AG08396 (cell line): ENCODE results near the gene TNIP1.

Experiments
- DNase-seq: peaks from one replicate; pipeline ENCODE4 v3.0.0; 2012; ENCODE audit warnings: low spot score, mixed read lengths

TNIP1 gene

DNA sequence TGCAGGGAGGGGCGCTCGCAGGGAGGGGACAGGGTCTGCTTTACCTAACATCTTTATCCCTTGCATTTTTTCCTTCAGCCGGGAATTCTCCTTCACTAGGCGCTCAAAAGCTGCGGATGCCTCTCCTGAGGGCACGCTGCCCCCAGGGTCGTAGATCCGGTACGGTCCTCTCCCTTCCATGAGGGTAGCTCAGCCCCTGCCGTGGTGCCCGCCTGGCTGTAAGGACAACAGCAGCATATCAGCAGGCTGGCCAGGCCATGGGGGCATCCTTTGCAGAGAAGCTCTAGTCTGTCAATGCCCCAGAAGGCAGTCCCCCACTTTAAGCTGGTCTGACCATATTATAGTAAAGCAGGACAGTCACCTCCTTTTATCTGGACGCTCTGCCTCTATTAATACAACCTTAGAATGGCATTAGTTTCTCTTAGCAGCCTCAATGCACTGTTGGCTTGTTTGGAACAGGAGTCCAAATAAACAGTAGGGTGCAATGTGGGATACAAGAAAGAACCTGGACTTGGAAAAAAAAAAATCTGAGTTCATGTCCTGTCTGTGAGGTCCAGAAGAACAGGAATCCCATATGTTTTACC, 15.8 kb downstream of the TNIP1 start:
- no peak for DNase-seq

DNA sequence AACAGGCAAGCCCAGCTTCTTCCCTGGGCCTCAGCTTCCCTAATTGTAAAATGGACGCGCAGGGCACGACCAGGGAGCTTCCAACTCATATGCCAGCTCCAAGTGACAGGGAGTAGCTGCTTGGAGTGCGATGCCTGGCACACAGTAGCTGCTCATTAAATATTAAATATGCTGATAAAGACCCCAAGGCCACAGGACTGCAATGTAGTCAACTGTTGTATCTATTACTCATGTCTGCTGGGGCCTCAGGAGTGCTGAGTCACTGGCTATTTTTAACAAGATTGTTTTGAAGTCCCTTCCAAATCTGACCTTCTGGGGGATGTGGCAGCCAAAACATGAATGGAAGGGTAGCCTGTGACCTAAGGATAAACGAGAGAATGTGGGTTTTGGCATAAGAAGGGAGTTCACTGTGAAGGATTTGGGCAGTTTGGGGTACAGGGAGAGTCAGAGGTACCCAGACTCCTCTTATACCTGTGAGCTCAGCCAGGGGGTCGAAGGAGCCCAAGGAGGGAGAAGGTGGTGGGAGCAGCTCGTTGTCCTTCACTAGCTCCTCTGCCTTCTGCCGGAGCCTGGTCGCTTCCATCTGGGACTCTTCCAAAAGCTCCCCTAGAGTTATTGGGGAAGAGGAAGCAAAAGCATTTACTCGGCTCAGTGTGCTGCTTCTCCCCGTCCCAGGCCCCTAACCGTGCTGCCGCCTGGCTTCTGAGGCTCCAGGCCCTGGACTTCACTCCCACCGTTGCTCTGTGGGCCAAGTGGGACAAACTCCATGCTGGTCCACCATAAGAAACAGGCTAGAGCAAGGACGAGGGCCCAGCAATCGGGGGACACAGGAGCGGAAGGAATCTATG, 17.5 kb downstream of the TNIP1 start:
- peak; percentile 89 for DNase-seq

DNA sequence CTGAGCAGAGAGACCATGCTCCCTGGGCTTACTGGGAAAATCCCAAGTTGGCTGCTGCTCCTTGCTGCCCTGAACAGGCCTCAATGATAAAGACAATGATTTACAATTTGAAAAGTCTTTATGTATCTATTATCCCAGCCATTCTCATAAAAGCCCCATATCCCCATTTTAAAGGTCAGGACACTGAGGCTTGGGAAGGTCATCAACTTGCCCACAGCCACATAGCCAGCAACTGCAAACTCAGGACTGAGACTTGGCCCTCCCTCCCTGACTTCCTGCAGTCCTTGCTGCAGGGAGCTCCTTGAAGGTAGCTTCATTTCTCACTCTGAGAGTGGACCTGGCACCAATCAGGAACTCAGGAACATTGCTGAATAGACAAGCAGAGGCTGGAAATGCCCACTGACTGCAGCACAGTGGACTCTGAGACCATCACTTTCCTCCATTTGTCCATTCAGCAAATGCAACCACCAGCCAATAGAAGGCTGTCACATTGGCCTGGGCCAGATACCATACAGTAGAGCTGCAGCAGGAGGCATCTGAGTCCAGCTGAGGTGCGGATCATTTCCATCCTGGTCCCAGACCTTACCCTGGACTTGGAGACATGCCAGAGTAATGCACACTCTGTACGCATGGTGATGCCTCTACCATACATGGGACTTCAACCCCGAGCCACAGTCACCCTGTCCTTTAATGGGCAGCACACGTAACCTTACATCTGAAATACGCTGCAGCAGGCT, 18.3 kb downstream of the TNIP1 start:
- DNase-seq, result no peak

DNA sequence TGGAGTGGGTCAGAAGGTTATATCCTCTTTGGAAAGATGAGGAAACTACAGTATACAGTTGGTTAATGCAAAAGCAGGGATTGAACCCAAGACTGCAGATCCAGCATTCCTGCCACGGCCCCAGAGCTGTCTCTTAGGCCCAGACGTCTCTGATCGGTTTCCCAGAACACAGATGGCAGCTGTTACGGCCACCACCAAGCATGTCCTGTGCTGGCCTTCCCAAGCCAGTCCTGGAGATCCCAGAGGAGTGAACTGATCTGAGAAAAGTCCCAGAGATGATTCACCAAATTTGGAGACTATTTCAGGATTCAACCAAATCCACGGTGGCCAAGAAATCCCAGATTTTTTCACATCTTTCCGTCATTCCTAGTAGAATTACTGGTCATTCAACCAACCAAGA, 20.1 kb downstream of the TNIP1 start:
- no peak for DNase-seq

DNA sequence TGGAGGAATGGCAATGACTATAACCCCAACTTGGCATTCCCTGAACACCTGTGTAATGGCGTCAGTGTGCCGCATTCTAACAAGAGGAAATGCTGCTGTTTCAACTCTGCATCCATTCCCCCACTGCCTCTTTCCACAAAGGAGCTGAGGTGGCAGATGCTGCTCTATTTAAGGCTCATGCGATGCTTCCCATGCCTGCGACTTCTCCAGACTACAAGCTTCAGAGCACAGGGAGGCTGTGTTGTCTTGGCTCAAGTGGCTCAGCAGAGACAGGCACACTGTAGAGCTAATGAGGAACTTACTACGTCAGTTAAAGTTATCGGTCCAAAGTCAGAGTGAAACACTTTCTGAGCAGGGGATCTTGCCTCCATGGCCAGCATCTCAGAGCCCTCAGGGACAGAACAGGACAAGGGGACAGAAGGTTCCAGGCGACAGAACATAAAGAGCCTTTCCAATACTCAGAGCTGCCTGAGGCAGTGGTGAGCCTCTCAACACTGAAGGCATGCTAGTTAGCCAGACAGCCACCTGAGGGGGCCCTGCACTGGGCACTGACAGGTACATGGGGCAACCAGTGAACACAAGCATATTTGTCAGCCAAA, 21.8 kb downstream of the TNIP1 start:
- no peak for DNase-seq

DNA sequence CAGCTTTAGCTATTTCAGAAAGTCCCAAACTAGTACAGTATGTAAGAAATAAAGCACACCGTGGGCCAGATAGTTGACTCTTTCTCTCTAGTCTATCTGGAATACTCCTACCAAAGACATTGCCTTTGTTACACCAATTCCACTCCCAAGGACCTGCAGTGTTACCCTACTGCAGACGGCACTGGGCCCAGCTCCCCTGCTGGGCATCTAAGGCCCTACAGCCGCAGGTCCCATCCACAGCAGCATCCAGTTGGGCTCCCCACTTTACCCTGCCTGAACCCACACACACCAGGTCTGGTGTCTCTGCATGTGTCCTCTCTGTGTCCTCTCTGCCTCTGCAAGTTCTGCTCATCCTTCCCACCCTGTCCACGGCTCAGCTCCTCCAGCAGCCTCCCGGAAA, 22.5 kb downstream of the TNIP1 start:
- no peak for DNase-seq

DNA sequence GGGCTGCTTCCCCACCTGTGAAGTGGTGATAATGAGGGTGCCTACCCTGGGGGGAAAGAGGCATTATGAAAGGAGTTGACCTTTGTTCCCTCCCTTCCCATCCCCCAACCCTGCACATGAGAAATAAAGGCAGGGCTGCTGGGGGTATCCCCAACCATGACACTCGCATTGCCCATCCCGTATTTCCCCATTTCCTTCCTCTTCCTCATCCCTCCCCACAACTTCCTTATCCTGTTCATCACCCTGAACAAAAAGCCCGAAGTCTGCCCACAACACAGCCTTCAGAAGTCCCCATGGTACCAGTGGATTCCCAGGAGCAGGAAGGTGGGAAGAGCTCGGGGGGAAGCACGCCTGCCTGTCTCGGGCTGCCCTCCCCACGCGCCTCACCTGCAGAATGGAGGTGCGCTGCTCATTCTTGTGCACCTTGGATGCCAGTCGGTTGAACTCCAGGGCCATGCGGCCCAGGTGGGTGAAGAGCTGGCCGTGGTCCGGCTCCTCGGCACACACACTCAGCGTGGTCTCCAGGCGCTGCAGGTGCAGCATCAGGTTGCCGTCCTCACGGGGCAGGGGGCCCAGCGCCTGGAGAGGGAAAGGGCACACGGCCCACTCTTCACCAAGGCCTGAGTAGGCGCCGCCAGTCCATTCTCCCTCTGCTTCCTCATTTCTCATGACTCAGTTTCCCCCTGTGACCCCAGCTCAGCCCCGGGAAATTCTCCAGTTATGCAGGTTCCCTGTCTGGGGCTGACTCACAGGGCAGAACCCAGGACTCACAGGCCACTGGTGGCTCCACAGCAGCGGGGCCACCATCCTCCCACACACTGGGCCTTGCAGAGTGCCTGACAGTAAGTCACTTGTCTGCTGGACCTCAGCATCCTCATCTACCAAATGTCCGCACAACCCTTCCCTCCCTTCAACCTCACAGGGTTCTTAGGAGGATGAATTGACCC, 24.2 kb downstream of the TNIP1 start:
- DNase-seq, result no peak

DNA sequence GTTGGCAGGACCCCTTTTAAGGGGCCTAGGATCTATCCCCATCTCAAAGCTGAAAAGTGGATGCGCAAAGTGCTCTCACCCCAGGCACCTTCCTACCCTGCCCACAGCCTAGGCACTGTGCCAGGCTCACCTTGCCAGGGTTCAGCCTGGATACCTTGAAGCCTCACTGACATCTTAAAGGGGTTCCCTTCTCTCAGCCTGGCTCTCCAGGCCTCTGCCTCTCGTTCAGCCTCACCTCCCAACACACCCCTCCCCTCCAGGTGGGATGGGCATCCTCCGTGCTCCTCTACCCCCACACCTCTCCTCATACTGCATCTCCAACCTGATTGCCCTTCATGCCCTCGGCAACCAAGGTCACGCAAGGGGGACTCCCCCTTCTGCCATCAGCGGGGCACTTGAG, 25.5 kb downstream of the TNIP1 start:
- DNase-seq, result no peak

DNA sequence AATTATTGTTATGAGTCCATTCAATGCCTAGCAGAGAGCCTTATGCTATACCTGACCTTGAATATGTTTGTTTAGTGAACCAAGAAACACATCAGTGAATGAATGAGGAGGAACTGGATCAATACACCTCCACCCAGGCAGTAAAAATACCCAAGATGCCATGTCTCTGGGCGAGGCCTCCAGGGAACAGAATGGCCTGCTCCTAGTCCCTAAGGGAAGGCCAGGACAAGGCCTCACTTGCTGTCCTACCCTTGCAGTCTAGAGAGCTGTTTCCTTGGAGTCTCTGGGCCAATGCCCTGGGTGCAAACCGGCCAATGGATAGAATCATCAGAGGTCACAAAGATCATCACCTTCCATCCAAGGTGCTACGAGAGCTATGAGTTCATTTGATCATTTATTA, 26.1 kb downstream of the TNIP1 start:
- DNase-seq, result no peak

DNA sequence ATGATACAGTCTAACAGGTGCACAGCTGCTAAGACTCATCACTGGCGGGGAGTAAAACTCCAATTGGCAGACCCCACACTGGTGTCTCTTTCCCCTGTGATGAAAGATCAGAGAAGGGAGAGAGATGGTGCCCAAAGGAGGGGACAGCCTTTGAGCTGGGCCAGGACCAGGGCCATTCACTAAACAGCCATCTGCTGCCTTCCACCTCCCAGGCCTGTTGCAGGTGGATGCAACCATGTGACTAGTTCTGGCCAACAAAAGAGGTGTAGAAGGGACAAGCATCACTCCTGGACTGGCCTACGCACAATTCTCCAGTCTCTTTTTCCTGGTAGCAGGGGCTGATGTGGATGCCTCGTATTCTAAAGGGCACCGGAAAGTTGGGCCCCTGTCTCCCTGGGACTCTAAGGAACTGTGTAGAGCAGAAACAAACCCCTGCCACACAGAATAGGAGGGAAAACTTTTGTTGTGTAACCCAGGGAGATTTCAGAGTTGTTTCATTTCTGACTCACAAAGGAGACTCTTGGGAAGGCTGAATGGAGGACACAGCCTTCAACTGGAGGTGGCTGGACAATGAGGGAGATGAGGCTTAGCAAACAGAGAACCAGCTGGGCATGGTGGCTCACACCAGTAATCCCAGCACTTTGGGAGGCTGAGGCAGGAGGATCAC, 26.9 kb downstream of the TNIP1 start:
- no peak for DNase-seq

DNA sequence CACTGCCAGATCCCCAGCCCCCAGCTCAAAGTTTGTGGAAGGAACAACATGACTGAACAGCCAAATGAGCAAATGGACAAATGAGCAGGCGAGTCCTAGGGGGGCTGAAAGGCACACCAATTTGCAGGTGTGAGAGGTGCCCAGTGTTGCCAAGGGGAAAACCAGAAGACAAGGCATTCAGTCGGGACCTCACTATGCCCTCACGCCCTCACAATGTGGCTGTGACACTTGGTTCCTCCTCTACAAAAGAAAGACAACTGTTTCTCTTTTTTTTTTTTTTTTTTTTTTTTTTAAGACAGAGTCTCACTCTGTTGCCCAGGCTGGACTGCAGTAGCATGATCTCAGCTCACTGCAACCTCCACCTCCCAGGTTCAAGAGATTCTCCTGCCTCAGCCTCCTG, 28.0 kb downstream of the TNIP1 start:
- no peak for DNase-seq

DNA sequence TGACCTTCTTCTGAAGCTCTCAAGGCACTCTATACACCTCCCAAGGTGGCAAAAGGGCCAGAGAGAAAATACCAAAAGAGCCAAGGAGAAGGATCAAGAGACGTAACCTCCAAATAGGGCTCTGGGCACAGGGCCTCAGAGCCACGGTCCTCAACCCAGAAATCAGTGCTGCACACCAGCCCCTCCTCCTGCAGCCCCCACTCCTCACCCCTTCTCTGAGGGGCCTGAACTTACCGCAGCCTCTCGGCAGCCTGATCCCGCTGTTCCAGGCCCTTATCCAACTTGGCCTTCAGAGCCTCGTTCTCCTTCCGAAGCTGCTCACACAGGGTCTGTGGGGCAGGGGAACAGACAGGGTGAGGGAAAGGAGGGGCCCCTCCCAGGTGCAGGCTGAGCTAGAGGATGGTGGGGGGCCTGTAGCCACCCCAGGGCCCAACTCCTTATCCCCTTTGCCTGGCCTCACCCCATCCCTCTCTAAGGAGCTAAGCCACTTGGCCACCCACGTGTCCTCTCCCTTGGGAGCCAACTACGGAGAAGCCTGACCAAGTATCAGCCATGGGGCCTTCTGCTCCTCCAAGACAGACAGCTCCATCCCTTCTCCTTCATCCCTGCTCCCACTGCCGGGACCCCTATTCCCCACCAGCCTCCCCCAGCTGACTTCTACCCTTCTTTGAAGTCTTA, 28.8 kb downstream of the TNIP1 start:
- no peak for DNase-seq

DNA sequence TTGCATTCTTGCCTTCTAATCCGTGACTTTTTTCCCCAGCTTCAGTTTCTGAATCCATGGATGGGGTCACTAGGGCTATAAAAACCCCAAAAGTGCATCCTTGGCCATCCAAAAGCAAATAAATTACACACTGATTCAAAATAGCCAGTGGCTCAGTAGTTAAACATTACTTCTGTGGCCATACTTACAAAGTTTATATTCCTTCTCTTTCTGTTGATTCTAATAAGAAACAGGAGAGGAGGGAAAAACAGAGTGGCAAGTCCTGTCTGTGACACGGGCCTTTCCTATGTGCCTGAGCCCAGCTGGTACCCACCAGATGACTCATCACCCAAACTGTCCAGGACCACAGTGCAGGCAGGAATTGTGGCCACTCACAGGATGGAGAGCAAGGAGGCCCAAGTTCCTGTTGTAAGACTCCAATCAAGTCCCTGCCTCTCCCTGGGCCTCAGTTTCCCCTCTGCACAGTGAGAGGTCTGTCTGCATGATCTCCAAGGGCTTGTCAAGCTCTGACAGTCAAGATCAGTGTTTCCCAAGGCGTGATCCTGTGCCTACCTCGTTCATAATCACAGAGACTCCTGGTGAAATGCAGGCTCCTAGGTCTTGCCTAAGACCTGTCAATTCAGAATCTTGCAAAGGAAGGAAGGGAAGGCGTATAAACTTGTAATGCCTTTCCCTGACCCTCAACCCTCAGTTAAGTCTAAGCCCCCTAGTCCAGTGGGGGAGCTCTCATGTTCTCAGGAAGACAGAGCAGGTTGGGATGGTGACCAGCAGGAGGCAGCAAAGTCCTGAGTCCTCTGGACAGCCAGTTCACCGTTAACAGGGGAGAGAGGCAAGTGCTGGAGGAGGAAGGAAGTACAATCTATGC, 29.5 kb downstream of the TNIP1 start:
- peak; percentile 82 for DNase-seq

DNA sequence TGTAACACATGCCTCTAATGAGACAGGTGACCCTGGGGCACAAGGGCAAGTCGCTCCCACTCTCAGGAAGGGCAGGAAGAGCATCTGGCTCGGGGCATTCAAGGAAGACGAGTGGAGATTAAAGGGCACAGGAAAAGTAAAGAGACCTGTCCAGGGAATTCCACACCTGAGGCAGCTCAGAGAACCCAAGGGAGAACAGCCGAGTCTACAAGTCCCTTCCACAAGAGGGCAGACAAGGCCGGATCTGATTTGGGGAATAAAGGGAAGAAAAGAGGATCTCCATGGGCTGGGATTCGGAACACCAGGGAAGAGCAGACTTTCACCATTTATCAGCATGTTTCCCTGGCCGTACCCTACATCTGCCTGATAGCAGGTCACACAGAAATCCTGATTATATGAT, 32.3 kb downstream of the TNIP1 start:
- no peak for DNase-seq

DNA sequence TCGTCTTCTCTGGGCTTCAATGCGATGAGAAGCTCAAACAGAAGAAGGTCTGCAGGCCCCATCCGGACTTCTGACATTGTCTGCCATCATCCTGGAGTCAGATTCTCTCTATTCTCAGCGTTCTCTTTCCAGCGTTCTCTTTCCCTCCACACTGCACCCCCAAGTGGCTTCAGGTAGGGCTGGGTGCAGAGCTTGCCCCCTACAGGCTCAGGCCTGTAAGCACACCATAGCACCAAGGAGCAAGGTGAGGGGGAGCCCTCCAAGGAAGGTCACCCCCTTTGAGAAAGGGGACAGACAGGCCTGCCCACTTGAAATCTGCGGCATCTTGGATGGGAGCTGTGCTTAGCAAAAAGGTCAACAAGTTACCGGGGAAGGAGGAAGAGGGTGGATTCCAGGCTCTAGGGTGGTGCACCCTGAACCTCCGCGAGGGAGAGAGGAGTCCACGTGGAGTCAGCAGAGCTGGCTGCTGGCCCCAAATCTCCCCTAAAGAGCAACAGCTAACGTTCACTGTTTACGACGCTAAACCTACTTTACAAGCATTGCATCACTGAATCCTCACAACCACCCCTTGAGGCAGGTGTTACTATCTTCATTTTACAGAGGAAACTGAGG, 32.9 kb downstream of the TNIP1 start:
- DNase-seq, result peak; percentile 41

DNA sequence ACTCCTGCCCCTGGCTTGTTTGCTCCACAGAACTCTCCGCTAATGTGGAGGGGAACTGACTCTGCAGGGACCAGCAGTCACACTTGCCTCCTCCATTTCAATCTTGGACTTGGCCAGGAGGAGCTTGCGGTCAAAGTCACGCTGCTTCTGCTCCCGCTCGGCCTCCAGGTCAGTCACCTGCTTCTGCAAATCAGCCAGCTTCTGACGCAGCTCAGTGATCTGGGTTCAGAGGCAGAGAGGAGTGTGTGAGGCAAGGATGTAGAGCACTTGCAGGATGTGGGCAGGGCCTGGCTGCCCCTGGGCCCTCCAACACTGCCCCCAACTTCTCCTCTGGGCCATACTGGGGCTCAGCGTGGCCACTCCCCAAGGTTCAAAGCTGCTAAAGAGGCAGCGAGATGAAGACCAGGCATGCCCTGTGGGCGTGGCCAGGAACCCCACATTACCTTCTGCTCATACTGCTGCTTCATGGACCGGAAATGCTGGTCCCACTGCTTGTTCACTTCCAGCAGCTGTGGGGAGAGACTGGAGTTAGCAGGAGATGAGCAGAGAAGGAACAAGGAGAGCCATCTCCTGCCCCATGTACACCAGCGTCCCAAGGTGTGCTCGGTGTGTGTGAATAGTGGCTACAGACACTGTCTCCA, 38.3 kb downstream of the TNIP1 start:
- DNase-seq, result no peak

DNA sequence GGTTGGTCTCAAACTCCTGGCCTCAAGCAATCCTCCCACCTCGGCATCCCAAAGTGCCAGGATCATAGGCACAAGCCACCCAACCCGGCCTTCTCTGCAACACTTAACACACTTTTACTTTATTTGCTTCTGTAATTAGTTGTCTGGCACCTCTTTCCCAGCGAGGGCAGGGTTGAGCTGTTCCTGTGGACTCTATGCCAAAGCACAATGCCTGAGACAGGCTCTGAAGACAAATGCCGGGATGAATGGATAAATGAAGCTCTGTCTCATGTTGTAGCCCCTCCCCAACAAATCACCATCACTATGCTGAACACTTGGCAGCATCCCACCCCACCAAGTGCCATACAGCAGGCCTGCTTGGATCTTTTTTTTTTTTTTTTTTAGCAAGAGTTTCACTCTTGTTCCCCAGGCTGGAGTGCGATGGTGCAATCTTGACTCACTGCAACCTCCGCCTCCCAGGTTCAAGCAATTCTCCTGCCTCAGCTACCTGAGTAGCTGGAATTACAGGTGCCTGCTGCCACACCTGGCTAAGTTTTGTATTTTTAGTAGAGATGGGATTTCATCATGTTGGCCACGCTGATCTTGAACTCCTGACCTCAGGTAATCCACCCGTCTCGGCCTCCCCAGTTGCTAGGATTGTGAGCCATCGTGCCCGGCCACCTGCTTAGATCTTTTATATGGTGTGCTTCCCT, 39.1 kb downstream of the TNIP1 start:
- no peak for DNase-seq

DNA sequence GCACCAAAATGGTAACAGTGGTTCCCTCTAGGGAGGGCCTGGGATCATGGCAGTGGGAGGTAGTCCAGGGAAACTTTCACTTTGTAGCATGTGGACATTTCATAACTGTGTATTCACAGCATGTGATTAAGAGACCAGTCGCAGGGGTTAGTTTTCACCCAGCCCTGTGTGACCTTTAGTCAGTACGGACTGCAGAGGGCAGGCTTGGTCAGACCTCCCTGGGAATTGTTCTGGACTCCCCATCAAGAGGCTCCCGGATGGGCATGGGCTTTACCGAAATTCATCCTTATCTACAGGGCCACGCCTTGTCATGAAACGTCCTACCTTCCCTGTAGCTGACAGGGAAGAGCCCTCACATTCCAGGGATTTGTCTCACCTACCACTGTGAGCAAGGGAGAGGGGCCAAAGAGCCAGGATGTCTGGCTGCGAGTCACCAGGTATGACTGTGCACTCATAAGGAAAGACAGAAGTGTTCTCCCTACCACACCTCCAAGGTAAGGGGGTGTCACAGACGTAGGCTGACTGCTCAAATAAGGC, 40.6 kb downstream of the TNIP1 start:
- DNase-seq, result no peak
